COLO668 (cell line): ENCODE data around the gene PANK4.
A peak's percentile ranks its signal among the peaks of the same experiment; 100 is the strongest.

Experiments used
- DNase-seq: peaks from one replicate; lab custom pipeline; 2025; ENCODE audit not compliant: unreplicated experiment; lab: John Stamatoyannopoulos, UW

Gene PANK4

GRCh38 chr1:2501041-2501819 is 25.2 kb downstream of the PANK4 start:
- no peak for DNase-seq

DNA sequence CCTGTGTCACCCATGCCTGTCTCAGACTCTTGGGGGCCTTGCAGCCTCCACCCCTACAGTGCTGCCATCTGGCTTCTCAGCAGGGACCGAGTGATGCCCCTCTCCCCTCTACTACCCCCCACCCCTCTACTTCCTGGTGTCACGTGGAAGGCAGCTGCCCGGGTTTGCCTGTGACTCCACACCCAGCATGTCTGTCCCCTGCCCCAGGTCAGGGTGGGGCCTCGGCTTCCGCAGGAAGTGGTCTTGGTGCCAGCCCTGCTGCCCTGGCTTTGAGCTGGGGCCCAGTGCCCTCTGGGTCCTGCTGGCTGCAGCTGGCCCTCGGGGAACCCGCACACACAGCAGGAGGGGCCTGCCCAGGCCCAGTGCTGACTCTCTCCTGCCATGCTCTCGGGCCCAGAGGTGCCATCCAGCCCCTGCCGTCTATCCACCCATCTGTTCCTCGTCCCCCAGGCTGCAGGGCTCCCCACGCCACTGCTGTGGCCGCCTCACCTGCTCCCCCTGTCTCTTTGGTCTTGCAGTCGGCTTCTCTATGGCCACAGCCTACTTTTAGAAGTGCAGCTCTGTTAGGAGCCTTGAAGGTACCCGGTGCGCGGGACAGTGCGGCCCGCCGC is 26.3 kb downstream of the PANK4 start:
- DNase-seq, result no peak

GRCh38 chr1:2499260-2499659 is 27.1 kb downstream of the PANK4 start:
- DNase-seq, result no peak

DNA sequence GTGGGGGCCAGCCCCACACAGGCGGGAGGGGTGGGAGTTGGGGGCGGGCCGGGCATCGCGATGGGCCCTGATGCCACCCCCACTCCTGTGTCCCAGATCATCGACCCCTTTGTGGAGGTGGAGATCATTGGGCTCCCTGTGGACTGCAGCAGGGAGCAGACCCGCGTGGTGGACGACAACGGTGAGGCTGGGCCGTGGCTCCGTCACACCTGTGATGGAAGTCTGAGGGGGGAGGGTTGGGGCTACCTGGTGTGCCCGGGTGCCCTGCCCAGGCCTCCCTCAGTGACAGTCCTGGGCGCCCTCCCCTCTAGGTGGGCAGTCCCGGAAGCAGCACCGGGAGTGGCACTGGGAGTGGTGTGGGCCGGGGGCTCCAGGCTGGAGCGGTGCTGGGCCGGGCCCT is 27.7 kb downstream of the PANK4 start:
- DNase-seq, result no peak

GRCh38 chr1:2497891-2498290 is 28.5 kb downstream of the PANK4 start:
- no peak for DNase-seq

DNA sequence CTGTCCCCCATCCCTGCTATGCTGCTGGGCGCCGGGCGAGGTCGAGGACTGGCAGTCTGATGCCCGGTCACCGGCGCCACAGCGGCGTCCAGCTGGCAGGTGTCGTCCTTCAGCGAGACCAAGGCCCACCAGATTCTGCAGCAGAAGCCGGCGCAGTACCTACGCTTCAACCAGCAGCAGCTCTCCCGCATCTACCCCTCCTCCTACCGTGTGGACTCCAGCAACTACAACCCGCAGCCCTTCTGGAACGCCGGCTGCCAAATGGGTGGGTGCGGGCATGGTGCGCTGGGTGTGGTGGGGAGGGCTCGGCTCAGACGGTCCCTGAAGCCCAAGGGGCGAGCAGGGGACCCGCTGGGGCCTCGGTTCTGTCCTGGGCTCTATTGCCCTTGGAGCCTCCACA is 29.6 kb downstream of the PANK4 start:
- no peak for DNase-seq

DNA sequence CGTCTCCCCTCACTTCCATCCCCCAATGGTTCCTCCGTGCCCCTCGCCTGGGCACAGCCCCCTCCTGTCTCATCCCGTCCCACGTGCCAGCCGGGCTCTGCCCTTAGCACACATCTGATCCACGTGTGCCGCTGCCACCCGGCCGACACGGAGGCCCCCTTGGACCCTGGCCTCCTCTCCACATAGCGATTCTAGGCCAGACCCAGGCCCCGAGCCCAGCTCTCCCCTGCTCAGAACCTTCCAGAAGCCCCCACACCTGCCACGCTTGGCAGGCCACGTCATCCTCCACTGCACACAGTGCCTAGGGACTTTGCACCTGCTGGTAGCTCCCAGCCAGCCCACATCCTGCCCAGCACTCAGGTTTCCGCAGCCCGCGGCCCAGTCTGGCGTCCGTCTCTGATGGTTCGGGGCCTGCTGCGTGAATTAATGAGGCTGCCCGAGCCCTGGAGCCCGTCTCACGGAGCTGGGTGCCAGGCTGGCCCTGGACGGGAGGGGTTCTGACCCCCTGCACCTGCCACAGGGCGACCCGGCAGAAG is 30.2 kb downstream of the PANK4 start:
- peak; percentile 89 for DNase-seq

DNA sequence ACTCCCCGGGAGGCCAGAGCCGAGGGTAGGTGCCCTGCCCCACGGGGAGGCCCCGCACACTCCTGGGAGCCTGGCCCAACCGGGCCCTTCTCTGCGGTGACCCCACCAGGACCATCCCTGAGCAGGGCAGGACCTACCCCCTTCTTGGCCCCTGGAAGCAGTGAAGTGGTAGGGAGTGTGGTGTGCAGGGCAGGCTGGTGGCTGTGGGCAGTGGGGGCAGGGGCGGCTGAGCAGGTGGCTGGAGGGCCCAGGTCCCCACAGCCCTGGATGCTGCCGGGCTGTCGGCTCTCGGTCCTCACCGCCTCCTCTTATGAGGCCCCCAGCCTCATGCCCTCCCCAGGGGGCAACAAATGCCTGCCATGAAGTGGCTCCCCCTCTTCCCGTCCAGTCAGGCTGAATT is 30.9 kb downstream of the PANK4 start:
- no peak for DNase-seq

- no peak for DNase-seq
Measured at GRCh38 chr1:2495026-2495425, 31.4 kb downstream of the PANK4 start.

GRCh38 chr1:2494323-2494693 is 32.1 kb downstream of the PANK4 start:
- peak; percentile 44 for DNase-seq

- DNase-seq, result no peak
Measured at GRCh38 chr1:2493691-2494322, 32.6 kb downstream of the PANK4 start.

GRCh38 chr1:2493218-2493617 is 33.2 kb downstream of the PANK4 start:
- DNase-seq, result no peak

DNA sequence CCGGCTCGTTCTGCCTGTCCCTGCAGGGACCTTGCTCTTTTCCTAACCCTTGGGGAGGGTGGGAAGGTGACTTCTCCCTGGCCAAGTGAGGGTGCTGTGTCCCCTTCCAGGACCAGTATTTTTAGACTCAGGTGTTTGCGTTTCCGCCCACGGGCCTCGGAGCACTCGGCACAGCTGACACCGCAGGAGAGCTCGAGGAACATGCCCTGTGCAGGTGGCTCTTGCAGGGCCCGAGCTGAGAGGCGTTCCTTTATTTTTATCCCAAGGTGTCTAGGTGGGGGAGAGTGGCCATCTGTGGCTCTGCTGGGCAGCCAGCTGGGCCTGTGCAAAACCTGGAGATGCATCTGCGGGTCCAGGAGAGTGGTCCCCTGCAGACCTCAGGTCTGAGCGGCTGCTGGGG is 34.3 kb downstream of the PANK4 start:
- DNase-seq, result no peak

DNA sequence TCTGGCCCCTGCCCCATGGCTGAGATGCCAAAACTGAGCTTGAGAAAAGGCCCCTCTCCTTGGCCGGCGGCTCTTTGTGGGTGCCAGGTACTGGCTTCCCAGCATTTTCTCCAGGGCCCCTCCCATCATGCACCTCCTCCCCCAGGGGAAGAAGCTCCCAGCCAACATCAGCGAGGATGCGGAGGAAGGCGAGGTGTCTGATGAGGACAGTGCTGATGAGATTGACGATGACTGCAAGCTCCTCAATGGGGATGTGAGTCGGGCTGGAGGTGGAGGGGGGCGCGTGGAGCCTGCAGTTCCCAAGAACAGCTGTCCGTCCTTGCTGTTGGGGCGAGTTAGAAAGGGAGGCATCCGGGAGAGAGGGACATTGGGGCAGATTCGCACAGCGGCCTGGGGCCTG is 36.8 kb downstream of the PANK4 start:
- DNase-seq, result no peak

- DNase-seq, result no peak
Measured at GRCh38 chr1:2488688-2489087, 37.7 kb downstream of the PANK4 start.

- DNase-seq, result no peak
Measured at GRCh38 chr1:2486558-2486957, 39.8 kb downstream of the PANK4 start.

DNA sequence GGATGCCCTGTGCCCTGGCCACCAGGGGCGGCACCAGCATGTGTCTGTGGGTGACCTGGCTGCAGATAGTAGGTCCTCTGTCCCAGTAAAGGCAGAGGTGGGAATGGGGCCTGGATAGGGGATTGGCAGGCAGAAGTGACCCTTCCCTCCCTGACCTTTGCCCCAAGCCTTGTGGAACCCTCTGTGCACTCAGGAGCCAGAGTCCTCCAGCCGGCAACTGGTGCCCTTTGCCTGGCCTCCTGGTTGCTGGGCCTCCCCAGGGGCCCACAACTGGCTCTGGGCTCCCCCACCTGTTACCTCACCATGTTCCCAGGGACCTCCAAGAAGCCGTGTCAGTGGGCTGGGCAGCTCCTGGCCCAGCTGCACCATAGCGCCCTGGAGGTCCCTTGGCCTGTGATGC is 40.4 kb downstream of the PANK4 start:
- DNase-seq, result no peak

DNA sequence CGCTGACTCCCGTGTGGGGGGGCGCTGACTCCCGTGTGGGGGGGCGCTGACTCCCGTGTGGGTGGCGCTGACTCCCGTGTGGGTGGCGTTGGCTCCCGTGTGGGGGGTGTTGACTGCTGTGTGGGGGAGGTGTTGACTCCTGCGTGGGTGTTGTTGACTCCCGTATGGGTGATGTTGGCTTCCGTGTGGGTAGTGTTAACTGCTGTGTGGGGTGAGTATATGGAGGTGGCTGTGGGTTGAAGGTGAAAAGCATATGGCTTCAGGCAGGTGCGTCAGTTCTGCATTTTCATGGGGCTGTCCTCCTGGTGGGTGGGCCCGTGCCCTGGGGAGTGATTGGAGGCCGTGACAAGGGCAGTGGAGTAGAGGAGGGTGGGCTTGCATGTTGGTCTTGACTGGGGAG is 42.4 kb downstream of the PANK4 start:
- DNase-seq, result no peak

DNA sequence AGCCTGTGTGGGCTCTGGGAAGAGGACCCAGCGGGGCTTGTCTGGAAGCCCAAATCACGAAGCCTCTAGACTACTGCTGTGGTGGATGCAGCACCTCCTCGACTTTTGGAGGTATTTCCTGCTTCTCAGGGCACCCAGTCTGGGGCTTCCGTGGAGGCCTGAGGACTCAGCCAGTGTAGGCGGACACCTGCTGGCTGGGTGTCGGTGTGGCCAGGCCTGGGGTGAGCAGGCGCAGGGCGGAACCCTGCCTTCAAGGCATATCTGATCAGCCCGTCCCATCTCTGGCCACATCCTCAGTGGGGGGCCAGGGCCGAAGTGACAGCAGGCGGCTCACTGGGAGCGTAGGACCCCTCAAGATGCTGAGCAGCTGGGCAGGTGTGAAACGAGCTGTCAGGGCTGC is 43.4 kb downstream of the PANK4 start:
- DNase-seq, result peak; percentile 36

GRCh38 chr1:2482588-2482987 is 43.8 kb downstream of the PANK4 start:
- DNase-seq, result no peak

DNA sequence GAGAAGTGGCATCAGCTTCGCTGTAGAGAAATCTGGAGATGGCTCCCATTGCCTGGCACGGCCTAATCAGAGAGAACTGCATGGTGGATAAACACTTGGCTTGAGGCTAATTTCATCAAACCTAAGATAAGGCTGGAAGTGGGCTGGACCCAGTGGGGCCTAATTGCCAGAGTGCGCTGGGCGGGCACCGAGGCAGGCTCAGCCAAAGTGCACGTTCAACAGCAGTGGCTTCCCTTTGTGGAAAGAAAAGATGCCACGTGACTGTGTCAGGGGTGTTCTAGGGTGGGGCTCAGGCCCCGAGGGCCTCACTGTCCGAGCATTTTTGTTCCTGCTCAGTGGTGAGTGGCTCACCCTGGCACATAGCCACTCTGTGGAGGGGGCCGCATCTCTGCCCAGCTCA is 44.5 kb downstream of the PANK4 start:
- no peak for DNase-seq

DNA sequence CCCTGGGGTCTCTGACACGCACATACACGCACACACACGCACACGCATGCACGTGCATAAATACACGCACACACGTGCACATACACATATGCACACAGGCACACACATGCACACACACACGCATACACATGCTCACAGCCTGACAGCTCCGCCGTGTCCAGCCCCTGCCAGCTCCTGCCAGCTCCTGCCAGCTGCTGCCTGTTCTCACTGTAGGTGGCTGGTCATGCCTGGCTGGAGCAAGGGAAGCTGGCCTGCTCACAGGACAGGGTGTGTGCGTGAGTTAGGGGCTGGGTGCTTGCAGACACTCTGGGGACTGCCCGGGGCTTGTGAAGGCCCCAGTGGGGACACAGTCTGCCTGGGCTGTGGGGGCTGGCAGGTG is 45.4 kb downstream of the PANK4 start:
- peak; percentile 63 for DNase-seq
